ENCODE measurements around the gene SPZ1. TPM values are rescaled to one million over a fixed set of nuclear protein-coding genes. Genes with fewer than 3 reads are reported as not detected.

SPZ1 gene
- total RNA-seq, 1 experiment from 2014 or later: not detected

- Histone ChIP-seq H3K9me3 (ENCODE audit: low read depth, low read length, poor library complexity, severe bottlenecking) (no peaks in the 10 kb centered on the region), H3K4me1 (ENCODE audit: insufficient read depth, low read length, poor library complexity, severe bottlenecking) (no peaks in the 10 kb centered on the region), H3K4me3 (ENCODE audit: low read depth, low read length, poor library complexity, severe bottlenecking) (no peak overlapping the region), H3K36me3 (ENCODE audit: insufficient read depth, low read length, poor library complexity, severe bottlenecking) (no peaks in the 10 kb centered on the region), H3K27ac (ENCODE audit: low read depth, low read length, poor library complexity, severe bottlenecking) (no peak overlapping the region), H3K27me3 (replicated peaks; ENCODE audit: insufficient read depth, low read depth, low read length, poor library complexity) (no peaks in the 10 kb centered on the region)
- DNase-seq (ENCODE audit: low spot score): no peak
- intact Hi-C loops (cut with micrococcal nuclease; ENCODE audit: unreplicated experiment): no loop called here
- CTCF ChIA-PET: no interaction called here
- POLR2A ChIA-PET (ENCODE audit: low non-redundant PET): interaction anchor here (0.6 kb wide), 1 partner anchor 461 kb away, joined by 3 read pairs; no protein-coding TSS in a partner anchor
- no TSS peak for BruUV-seq (replicated peaks)
- TF ChIP-seq CTCF (conservative IDR thresholded peaks at IDR 0.05; ENCODE audit: low read depth, low read length) (no peak), EZH2 (IDR thresholded peaks at IDR 0.05; ENCODE audit: borderline replicate concordance, low read depth, low read length, poor library complexity, severe bottlenecking) (no peak)
Measured at GRCh38 chr5:80337379-80337778, 17.6 kb downstream of the SPZ1 start.

GRCh38 chr5:80339116-80339515 lies 19.3 kb downstream of the SPZ1 start:
- no peak for DNase-seq (ENCODE audit: low spot score)
- no TSS peak for BruUV-seq (replicated peaks)
- CTCF ChIA-PET: no interaction called here

GRCh38 chr5:80341016-80341775 lies 21.4 kb downstream of the SPZ1 start:
- TF ChIP-seq CTCF (conservative IDR thresholded peaks at IDR 0.05; ENCODE audit: low read depth, low read length): no peak
- no peak for TF ChIP-seq EZH2 (IDR thresholded peaks at IDR 0.05; ENCODE audit: borderline replicate concordance, low read depth, low read length, poor library complexity, severe bottlenecking)
- intact Hi-C loops (cut with micrococcal nuclease; ENCODE audit: unreplicated experiment): no loop called here
- DNase-seq (ENCODE audit: low spot score): no peak
- Histone ChIP-seq H3K4me3 (ENCODE audit: low read depth, low read length, poor library complexity, severe bottlenecking) (no peak overlapping the region), H3K9me3 (ENCODE audit: low read depth, low read length, poor library complexity, severe bottlenecking) (no peaks in the 10 kb centered on the region), H3K36me3 (ENCODE audit: insufficient read depth, low read length, poor library complexity, severe bottlenecking) (no peaks in the 10 kb centered on the region), H3K4me1 (ENCODE audit: insufficient read depth, low read length, poor library complexity, severe bottlenecking) (no peaks in the 10 kb centered on the region), H3K27me3 (replicated peaks; ENCODE audit: insufficient read depth, low read depth, low read length, poor library complexity) (no peaks in the 10 kb centered on the region), H3K27ac (ENCODE audit: low read depth, low read length, poor library complexity, severe bottlenecking) (no peak overlapping the region)
- CTCF ChIA-PET: no interaction called here
- POLR2A ChIA-PET (ENCODE audit: low non-redundant PET): interaction anchor here (0.6 kb wide), 1 partner anchor 170 kb away, joined by 5 read pairs; no protein-coding TSS in a partner anchor
- BruUV-seq (replicated peaks): no TSS peak

More at GRCh38 chr5:80339116-80339515, 19.3 kb downstream of the SPZ1 start:
- TF ChIP-seq EZH2 (IDR thresholded peaks at IDR 0.05; ENCODE audit: borderline replicate concordance, low read depth, low read length, poor library complexity, severe bottlenecking): no peak
- Histone ChIP-seq H3K27ac (ENCODE audit: low read depth, low read length, poor library complexity, severe bottlenecking) (no peak overlapping the region), H3K27me3 (replicated peaks; ENCODE audit: insufficient read depth, low read depth, low read length, poor library complexity) (no peaks in the 10 kb centered on the region), H3K9me3 (ENCODE audit: low read depth, low read length, poor library complexity, severe bottlenecking) (no peaks in the 10 kb centered on the region), H3K4me1 (ENCODE audit: insufficient read depth, low read length, poor library complexity, severe bottlenecking) (no peaks in the 10 kb centered on the region), H3K4me3 (ENCODE audit: low read depth, low read length, poor library complexity, severe bottlenecking) (no peak overlapping the region), H3K36me3 (ENCODE audit: insufficient read depth, low read length, poor library complexity, severe bottlenecking) (no peaks in the 10 kb centered on the region)
- POLR2A ChIA-PET (ENCODE audit: low non-redundant PET): no interaction called here
- intact Hi-C loops (cut with micrococcal nuclease; ENCODE audit: unreplicated experiment): no loop called here

GRCh38 chr5:80343067-80343466 lies 23.3 kb downstream of the SPZ1 start:
- POLR2A ChIA-PET (ENCODE audit: low non-redundant PET): no interaction called here
- no peaks in the 10 kb centered on the region for H3K9me3 ChIP-seq (ENCODE audit: low read depth, low read length, poor library complexity, severe bottlenecking)
- no peak for DNase-seq (ENCODE audit: low spot score)
- no TSS peak for BruUV-seq (replicated peaks)
- CTCF ChIA-PET: no interaction called here
- no peaks in the 10 kb centered on the region for H3K27me3 ChIP-seq (replicated peaks; ENCODE audit: insufficient read depth, low read depth, low read length, poor library complexity)
- intact Hi-C loops (cut with micrococcal nuclease; ENCODE audit: unreplicated experiment): no loop called here
- H3K36me3 ChIP-seq (ENCODE audit: insufficient read depth, low read length, poor library complexity, severe bottlenecking): no peaks in the 10 kb centered on the region
- no peak for TF ChIP-seq CTCF (conservative IDR thresholded peaks at IDR 0.05; ENCODE audit: low read depth, low read length)
- no peak for TF ChIP-seq EZH2 (IDR thresholded peaks at IDR 0.05; ENCODE audit: borderline replicate concordance, low read depth, low read length, poor library complexity, severe bottlenecking)
- no peak overlapping the region for H3K27ac ChIP-seq (ENCODE audit: low read depth, low read length, poor library complexity, severe bottlenecking)
- H3K4me3 ChIP-seq (ENCODE audit: low read depth, low read length, poor library complexity, severe bottlenecking): no peak overlapping the region
- H3K4me1 ChIP-seq (ENCODE audit: insufficient read depth, low read length, poor library complexity, severe bottlenecking): no peaks in the 10 kb centered on the region

All from A673 (cell line).